Hematopoietic multipotent progenitor cell (in vitro differentiated cells): ENCODE measurements around the gene LTK. TPM values are rescaled to one million over a fixed set of nuclear protein-coding genes. Genes with fewer than 3 reads are reported as not detected.
"Not testable (repeated sequence)": the region's sequence is repeated elsewhere in the genome, so short reads cannot be mapped to it uniquely, and the experiment has no call there.

Experiments
- DNase-seq, 3 donors: peaks; one replicate each; pipeline ENCODE4 v3.0.0-alpha.2; 2011 to 2015; ENCODE audit warnings: low read depth in 2 of 3, low spot score in 2 of 3
- total RNA-seq: library from RNA; depleted of rRNA; stranded (reverse); fragments of >200 nt; gene quantifications from one replicate; pipeline ENCODE4 v1.2.3, GENCODE V29; 2012

Gene LTK
- total RNA-seq, 1 donor: 1.6 TPM

DNA sequence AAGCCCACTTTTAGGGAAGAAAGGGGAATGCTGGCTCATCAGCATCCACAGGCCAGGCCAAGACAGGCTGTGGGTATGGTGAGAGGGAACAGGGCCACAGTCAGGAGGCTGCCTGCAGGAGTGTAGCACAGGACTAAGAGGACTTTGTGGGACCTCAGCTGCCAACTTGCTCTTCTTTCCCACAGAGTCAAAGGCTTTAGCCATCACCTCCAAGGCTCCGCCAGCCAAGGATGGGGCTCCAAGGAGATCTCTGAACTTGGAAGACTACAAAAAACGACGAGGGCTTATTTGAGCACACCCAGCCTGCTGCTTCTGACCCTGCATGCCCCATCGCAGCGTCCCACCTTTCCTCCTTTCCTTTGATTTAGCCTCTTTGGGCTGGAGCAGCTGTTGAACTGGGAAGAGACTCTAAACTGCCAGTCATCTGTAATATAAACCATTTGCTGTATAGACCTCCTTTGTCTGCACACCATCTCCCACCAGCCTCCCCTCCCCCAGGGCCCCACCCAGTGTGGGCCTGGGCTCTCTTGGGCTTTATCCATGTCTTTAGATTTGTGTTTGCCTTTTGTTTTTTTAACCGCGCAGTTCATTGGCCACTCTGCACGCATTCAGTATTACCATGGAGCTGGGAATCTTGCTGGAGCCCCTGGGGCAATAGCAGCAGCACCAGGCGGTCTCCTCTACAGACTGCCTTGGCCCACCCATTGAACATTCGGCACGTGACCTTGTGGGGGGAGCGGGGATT, 33.1 kb downstream of the LTK start:
- no peak for DNase-seq

DNA sequence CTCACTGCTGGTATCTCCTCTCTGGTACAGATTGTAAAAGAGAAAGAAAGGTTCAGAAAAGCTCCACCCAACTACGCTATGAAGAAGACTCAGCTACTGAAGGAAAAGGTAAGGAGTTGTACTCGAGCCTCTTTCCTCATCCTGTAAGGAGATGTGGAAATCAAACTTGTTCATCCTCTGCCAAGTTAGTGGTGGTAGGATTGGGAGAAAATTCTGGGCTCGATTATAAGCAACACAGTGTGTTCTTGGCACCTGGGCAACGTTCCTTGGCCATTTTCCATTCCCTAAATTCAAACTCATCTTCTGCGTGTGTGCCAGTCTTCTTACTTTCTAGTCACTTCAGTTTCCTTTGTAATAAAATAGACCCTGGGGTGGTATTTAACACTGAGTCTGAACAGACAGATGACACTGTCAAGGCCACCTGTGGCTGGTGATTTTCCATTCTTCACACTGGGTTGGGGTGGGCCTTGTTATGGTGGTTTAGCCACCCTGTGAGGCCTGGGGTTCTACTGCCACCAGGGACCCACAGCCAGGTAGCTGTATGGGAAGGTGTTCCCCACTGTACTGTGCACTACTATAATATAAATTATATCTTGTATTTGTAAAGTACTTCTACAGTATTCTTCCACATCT, 37.1 kb downstream of the LTK start:
- no peak for DNase-seq

DNA sequence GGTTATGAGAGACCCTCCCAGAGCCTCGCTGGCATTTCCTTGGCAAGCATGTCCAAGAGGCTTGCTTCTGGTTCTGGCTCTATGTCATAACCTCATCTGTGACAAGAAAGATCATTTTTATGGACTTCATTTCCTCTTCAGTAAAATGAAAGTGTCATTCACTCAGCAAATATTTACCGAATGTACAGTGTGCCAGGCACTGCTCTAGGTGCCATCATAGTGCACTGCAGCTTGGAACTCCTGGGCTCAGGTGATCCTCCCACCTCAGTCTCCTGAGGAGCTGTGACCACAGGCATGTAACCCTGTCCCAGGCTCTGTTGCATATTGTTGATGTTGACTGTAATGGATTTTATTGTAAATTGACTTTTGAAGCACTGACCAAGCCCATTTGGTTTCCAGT, 38.7 kb downstream of the LTK start:
- DNase-seq: no peak

DNA sequence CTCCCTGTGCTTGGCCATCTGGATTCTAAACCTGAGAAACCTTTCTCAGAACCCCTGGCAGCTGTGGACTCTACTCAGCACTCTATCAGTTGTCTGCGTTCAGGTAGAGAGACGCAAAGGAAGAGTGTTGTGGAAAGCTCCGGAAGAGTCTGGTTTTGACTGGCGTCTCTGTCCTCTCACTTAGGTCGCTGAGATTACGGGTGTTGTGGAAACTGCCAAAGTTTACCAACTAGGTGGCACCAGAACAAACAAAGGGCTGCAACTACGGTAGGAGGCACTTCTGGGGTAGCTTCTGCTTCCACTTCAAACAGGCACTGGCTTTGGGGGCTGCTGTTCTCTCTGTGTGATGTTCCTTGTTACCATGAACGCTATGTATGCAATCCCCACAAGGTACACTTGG, 39.2 kb downstream of the LTK start:
- no peak for DNase-seq

DNA sequence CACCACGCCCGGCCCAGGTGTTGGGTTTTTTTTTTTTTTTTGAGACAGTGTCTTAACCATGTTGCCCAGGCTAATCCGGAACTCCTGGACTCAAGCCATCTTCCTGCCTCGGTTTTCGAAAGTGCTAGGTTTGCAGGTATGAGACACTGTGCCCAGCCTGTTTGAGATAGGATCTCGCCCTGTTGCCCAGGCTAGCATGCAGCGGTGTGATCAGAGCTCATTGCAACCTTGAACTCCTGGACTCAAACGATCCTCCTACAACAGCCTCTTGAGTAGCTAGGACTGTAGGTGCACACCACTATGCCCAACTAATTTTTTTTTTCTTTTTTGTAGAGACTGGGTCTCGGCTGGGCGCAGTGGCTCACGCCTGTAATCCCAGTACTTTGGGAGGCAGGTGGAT, 40.2 kb downstream of the LTK start:
- no peak for DNase-seq

DNA sequence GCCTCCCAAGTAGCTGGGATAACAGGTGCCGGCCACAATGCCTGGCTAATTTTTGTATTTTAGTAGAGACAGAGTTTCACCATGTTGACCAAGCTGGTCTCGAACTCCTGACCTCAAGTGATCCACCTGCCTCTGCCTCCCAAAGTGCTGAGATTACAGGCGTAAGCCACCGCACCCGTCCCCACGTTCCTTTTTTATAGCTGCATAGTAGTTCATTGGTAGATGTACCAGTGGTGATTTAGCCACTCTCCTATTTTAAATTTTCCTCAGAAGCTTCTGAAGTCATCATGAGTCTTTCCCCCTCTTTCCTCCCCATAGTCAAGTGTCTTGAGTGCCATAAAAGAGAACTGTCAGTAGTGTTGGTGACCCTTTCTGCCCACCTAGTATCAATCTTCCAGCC, 44.0 kb downstream of the LTK start:
- DNase-seq: not testable (repeated sequence)

DNA sequence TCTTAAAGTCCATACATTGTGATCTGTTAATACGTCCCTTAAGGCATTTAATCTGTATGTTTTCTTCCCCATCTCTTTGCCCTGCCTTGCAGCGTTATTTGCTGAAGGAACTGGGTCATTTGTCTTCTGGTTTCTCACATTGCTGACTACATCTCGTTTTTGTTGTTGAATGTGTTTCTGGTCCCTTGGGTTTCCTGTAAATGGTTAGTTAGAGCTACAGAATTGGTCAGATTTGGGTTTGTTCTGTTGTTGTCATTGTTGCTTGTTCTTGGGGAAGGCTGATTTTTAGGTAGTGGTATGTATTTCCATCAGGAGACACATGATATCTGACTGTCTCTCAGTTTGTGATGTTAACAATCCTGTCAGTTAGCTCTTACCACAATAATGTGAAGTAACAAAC, 46.9 kb downstream of the LTK start:
- DNase-seq: no peak

DNA sequence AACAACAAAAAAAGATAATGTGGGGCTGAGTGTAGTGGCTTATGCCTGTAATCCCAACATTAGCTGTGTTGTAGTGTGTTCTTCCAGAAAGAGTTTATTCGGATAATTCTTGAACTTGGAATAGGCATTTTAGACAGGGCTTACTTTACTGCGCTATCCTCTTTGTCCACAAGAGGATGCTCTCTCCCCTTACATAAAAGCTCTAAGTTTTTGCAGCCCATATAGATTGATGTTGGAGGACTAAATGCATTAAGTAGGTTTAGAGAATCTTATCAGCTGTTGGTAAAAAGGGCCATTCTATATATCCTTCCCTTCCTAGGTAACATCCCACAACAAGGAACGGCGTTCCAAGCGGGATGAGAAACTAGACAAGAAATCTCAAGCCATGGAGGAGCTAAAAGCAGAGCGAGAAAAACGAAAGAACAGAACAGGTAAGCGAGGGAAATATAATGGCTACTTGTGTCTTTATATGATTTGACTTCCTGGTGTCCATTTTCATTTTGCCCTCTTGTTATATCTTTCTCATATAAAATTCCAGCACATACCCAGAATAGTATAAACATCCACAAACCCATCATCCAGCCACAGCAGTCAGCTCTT, 47.7 kb downstream of the LTK start:
- DNase-seq: peak in 2 of 3 donors; percentile 36 to 69

DNA sequence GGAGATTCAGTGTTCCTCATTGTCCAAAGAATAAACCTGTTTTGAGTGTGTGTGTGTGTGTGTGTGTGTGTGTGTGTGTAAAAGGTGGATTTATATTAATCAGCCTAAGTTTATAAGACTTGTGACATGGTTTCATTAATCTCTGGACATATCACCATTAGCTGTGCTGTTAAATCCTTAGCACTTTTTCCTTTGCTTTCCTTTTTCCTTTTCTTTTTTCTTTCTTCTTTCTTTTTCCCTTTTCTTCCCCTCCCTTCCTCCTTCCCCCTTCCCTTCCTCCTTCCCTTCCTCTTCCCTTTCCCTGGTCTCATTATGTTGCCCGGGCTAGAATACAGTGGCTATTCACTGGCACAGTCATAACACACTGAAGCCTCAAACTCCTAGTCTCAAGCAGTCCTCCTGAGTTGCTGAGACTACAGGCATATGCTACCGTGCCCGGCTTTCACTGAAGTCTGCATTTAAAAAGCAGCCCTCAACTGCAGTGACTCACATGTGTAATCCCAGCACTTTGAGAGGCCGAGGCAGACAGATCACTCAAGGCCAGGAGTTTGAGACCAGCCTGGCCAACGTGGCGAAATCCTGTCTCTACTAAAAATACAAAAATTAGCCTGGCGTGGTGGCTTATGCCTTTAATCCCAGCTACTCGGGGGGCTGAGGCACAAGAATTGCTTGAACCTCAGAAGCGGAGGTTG, 48.6 kb downstream of the LTK start:
- no peak for DNase-seq

DNA sequence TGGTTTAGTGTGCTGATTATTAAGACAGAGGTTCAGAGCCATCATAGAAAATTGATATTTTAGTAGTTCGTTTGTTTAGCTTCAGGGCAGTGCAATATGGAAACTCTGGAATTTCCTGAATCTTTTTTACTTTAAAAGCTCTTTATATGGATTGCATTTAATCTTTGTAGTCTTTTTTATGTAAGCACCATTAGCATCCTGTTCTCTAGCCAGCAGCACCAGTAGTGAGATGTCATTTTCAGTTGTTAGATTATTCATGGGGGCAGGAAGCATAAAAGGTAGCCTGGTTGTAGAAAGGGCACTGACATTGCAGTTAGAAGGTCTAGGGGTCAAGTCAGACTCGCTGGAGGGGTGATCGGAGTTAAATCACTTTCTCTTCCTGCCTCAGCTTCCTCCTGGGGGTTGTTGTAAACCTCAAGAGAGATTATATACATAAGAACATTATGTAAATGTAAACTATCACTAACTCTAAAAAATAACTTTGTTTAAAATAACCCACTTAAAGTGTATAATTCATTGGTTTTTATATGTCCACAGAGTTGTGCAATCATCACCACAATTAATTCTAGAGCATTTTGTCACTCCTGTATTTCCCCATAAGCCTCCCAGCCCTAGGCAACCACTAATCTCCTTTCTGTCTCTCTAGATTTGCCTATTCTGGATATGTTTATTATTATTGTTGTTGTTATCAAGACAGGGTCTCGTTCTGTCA, 51.4 kb downstream of the LTK start:
- no peak for DNase-seq

Other genes starting within 250 kb of the LTK start
- 5.7 TPM for gene OIP5, start 181.2 kb downstream of the LTK start, total RNA-seq
- 10.5 TPM for gene NUSAP1, start 180.9 kb downstream of the LTK start, total RNA-seq
- 7.3 TPM for gene NDUFAF1, start 111.3 kb downstream of the LTK start, total RNA-seq
- 15.1 TPM for gene RTF1, start 96.7 kb downstream of the LTK start, total RNA-seq
- gene ITPKA, start 20.0 kb downstream of the LTK start, total RNA-seq: 1.1 TPM
- gene RPAP1, start 30.4 kb upstream of the LTK start, total RNA-seq: 29.4 TPM
- gene TYRO3, start 45.4 kb upstream of the LTK start, total RNA-seq: 3.0 TPM
- gene MGA, start 146.6 kb upstream of the LTK start, total RNA-seq: 23.4 TPM